GM21825 (cell line): ENCODE results near the gene SGCA.

Experiments
- ATAC-seq: cut with Tn5 transposase; IDR thresholded peaks from one replicate; pipeline ENCODE4 v1.9.1; 2021; ENCODE audit warnings: mild to moderate bottlenecking, moderate library complexity; ENCODE audit not compliant: unreplicated experiment

The SGCA gene

GRCh38 chr17:50220811-50221210, 55.0 kb downstream of the SGCA start:
- ATAC-seq, result no peak

- ATAC-seq, result no peak
Observed at GRCh38 chr17:50221266-50221863, 55.6 kb downstream of the SGCA start.

- no peak for ATAC-seq
Observed at GRCh38 chr17:50221864-50222545, 56.2 kb downstream of the SGCA start.

GRCh38 chr17:50222922-50223321, 57.1 kb downstream of the SGCA start:
- no peak for ATAC-seq
